ES-I3 (cell line): ENCODE measurements around the gene ZBTB47.

Source experiments
- H3K36me3 ChIP-seq: 2 replicates; pipeline ENCODE4 v1.6.1; 2013; ENCODE audit warnings: mild to moderate bottlenecking, low read length, control low read depth, moderate library complexity; ENCODE audit not compliant: insufficient read depth
- H3K4me1 ChIP-seq: 2 replicates; pipeline ENCODE4 v1.6.1; 2013; ENCODE audit warnings: mild to moderate bottlenecking, control low read depth, low read length; ENCODE audit not compliant: insufficient read depth
- H3K9ac ChIP-seq: 2 replicates; pipeline ENCODE4 v1.6.1; 2013; ENCODE audit warnings: low read depth, mild to moderate bottlenecking, low read length, moderate library complexity
- H3K9me3 ChIP-seq: 2 replicates; pipeline ENCODE4 v1.6.1; 2013; ENCODE audit warnings: mild to moderate bottlenecking, low read length, moderate library complexity; ENCODE audit not compliant: control insufficient read depth, insufficient read depth

Gene ZBTB47

GRCh38 chr3:42653560-42654330 is at the start of gene ZBTB47:
Gene ZBTB47 (plus strand): TSS chr3:42653697. CDS start chr3:42658356, 4,659 bp downstream.
- H3K36me3 ChIP-seq: no peaks in the 10 kb centered on the region
- peaks cover 35% of the 10 kb centered on the region for H3K4me1 ChIP-seq
- H3K9ac ChIP-seq: peak within 1 kb of the TSS; percentile 58; the same call in 1 of the 2 replicates
- no peaks in the 10 kb centered on the region for H3K9me3 ChIP-seq

GRCh38 chr3:42605546-42606173 is 47.8 kb upstream of the ZBTB47 start:
- H3K36me3 ChIP-seq: no peaks in the 10 kb centered on the region
- no peak overlapping the region for H3K9ac ChIP-seq
- peaks cover 6% of the 10 kb centered on the region; the same call in 1 of the 2 replicates for H3K4me1 ChIP-seq
- H3K9me3 ChIP-seq: no peaks in the 10 kb centered on the region

GRCh38 chr3:42608581-42608980 is 44.9 kb upstream of the ZBTB47 start:
- Histone ChIP-seq H3K36me3 (no peaks in the 10 kb centered on the region), H3K4me1 (peaks cover 6% of the 10 kb centered on the region; the same call in 1 of the 2 replicates), H3K9ac (no peak overlapping the region), H3K9me3 (no peaks in the 10 kb centered on the region)

GRCh38 chr3:42610976-42611375 is 42.5 kb upstream of the ZBTB47 start:
- H3K9me3 ChIP-seq: no peaks in the 10 kb centered on the region
- no peaks in the 10 kb centered on the region for H3K36me3 ChIP-seq
- H3K9ac ChIP-seq: no peak overlapping the region
- peaks cover under 1% of the 10 kb centered on the region; the same call in 1 of the 2 replicates for H3K4me1 ChIP-seq

GRCh38 chr3:42612217-42612616 is 41.3 kb upstream of the ZBTB47 start:
- Histone ChIP-seq H3K9me3 (no peaks in the 10 kb centered on the region), H3K4me1 (no peaks in the 10 kb centered on the region; the same call in 1 of the 2 replicates), H3K36me3 (no peaks in the 10 kb centered on the region), H3K9ac (no peak overlapping the region)

GRCh38 chr3:42612928-42613327 is 40.6 kb upstream of the ZBTB47 start:
- Histone ChIP-seq H3K36me3 (no peaks in the 10 kb centered on the region), H3K9ac (no peak overlapping the region), H3K4me1 (no peaks in the 10 kb centered on the region; the same call in 1 of the 2 replicates), H3K9me3 (no peaks in the 10 kb centered on the region)

GRCh38 chr3:42613462-42613861 is 40.0 kb upstream of the ZBTB47 start:
- H3K9ac ChIP-seq: no peak overlapping the region
- H3K9me3 ChIP-seq: no peaks in the 10 kb centered on the region
- H3K4me1 ChIP-seq: no peaks in the 10 kb centered on the region; the same call in 1 of the 2 replicates
- H3K36me3 ChIP-seq: no peaks in the 10 kb centered on the region

- Histone ChIP-seq H3K9ac (no peak overlapping the region), H3K9me3 (no peaks in the 10 kb centered on the region), H3K4me1 (peaks cover 39% of the 10 kb centered on the region), H3K36me3 (peaks cover 20% of the 10 kb centered on the region)
These were observed 21.9 kb upstream of the ZBTB47 start for GRCh38 chr3:42631620-42632019.

- Histone ChIP-seq H3K9ac (no peak overlapping the region), H3K9me3 (no peaks in the 10 kb centered on the region), H3K36me3 (peaks cover 22% of the 10 kb centered on the region), H3K4me1 (peaks cover 39% of the 10 kb centered on the region)
These were observed 21.4 kb upstream of the ZBTB47 start for GRCh38 chr3:42632146-42632545.

GRCh38 chr3:42633544-42633943 is 20.0 kb upstream of the ZBTB47 start:
- Histone ChIP-seq H3K9me3 (no peaks in the 10 kb centered on the region), H3K36me3 (peaks cover 36% of the 10 kb centered on the region)

GRCh38 chr3:42635111-42635510 is 18.4 kb upstream of the ZBTB47 start:
- peaks cover 26% of the 10 kb centered on the region for H3K4me1 ChIP-seq
- peaks cover 50% of the 10 kb centered on the region for H3K36me3 ChIP-seq
- no peaks in the 10 kb centered on the region for H3K9me3 ChIP-seq
- H3K9ac ChIP-seq: no peak overlapping the region

More at GRCh38 chr3:42633544-42633943, 20.0 kb upstream of the ZBTB47 start:
- Histone ChIP-seq H3K4me1 (peaks cover 39% of the 10 kb centered on the region), H3K9ac (no peak overlapping the region)

GRCh38 chr3:42637001-42637400 is 16.5 kb upstream of the ZBTB47 start:
- H3K9me3 ChIP-seq: no peaks in the 10 kb centered on the region

GRCh38 chr3:42638339-42638842 is 15.1 kb upstream of the ZBTB47 start:
- Histone ChIP-seq H3K9ac (no peak overlapping the region), H3K36me3 (peaks cover 65% of the 10 kb centered on the region), H3K9me3 (no peaks in the 10 kb centered on the region), H3K4me1 (no peaks in the 10 kb centered on the region)

More at GRCh38 chr3:42637001-42637400, 16.5 kb upstream of the ZBTB47 start:
- Histone ChIP-seq H3K4me1 (peaks cover 10% of the 10 kb centered on the region), H3K36me3 (peaks cover 59% of the 10 kb centered on the region), H3K9ac (no peak overlapping the region)

GRCh38 chr3:42639192-42639591 is 14.3 kb upstream of the ZBTB47 start:
- Histone ChIP-seq H3K4me1 (no peaks in the 10 kb centered on the region), H3K9me3 (no peaks in the 10 kb centered on the region), H3K9ac (no peak overlapping the region), H3K36me3 (peaks cover 60% of the 10 kb centered on the region)

- H3K9me3 ChIP-seq: no peaks in the 10 kb centered on the region
- peaks cover 60% of the 10 kb centered on the region for H3K36me3 ChIP-seq
- H3K9ac ChIP-seq: no peak overlapping the region
- H3K4me1 ChIP-seq: no peaks in the 10 kb centered on the region
These were observed 13.4 kb upstream of the ZBTB47 start for GRCh38 chr3:42640129-42640528.
